ENCODE data around the gene ADAD1.

- TF ChIP-seq, protein P1, sequence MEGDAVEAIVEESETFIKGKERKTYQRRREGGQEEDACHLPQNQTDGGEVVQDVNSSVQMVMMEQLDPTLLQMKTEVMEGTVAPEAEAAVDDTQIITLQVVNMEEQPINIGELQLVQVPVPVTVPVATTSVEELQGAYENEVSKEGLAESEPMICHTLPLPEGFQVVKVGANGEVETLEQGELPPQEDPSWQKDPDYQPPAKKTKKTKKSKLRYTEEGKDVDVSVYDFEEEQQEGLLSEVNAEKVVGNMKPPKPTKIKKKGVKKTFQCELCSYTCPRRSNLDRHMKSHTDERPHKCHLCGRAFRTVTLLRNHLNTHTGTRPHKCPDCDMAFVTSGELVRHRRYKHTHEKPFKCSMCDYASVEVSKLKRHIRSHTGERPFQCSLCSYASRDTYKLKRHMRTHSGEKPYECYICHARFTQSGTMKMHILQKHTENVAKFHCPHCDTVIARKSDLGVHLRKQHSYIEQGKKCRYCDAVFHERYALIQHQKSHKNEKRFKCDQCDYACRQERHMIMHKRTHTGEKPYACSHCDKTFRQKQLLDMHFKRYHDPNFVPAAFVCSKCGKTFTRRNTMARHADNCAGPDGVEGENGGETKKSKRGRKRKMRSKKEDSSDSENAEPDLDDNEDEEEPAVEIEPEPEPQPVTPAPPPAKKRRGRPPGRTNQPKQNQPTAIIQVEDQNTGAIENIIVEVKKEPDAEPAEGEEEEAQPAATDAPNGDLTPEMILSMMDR (IDR thresholded peaks at IDR 0.05): no peak
- no peak for TF ChIP-seq POLR2A (IDR thresholded peaks at IDR 0.05)
Observed at GRCh38 chr4:122346503-122346902, 32.3 kb upstream of the ADAD1 start.
